ENCODE results near the gene THOC7.

DNA sequence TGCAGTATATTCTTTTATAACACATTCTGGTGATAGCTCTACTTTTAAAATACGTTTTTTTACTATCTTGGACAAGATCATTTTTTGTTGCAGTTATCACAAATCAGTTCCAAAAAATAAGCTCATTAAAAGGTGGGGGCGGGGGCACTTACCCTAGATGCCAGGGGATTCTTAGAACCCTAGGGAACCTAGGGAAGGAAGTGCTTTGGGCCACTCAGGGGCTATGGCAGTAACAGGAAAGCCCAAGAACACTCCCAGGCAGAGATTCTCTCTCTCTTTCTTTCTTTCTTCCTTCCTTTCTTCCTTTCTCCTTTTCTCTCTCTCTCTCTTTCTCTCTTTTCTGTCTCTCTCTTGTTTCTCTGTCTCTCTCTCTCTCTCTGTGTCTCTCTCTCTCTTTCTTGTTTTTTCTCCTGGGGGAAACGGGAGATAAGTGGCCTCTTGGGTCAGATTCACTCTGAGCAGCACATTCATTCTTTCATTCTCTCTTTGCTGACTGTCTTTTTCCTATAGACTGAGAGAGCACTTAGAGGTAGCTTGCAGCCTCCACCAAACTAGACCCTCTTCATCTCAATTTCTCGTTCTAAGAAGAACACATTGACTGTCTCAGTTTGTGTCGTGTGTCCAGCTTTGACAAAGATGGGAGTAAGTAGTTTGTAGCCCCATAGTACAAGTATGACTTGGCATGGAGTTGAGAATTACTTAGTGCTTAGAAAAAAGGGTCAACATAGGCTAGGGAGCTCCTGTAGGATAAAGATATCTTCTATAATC, 32.0 kb upstream of the THOC7 start:
- TF ChIP-seq, protein P1, sequence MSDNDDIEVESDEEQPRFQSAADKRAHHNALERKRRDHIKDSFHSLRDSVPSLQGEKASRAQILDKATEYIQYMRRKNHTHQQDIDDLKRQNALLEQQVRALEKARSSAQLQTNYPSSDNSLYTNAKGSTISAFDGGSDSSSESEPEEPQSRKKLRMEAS (CRISPR knock-in tag; IDR thresholded peaks at IDR 0.05), result no peak
- no peak for TF ChIP-seq SP1 (CRISPR knock-in tag; conservative IDR thresholded peaks at IDR 0.05)
- TF ChIP-seq, protein P2, sequence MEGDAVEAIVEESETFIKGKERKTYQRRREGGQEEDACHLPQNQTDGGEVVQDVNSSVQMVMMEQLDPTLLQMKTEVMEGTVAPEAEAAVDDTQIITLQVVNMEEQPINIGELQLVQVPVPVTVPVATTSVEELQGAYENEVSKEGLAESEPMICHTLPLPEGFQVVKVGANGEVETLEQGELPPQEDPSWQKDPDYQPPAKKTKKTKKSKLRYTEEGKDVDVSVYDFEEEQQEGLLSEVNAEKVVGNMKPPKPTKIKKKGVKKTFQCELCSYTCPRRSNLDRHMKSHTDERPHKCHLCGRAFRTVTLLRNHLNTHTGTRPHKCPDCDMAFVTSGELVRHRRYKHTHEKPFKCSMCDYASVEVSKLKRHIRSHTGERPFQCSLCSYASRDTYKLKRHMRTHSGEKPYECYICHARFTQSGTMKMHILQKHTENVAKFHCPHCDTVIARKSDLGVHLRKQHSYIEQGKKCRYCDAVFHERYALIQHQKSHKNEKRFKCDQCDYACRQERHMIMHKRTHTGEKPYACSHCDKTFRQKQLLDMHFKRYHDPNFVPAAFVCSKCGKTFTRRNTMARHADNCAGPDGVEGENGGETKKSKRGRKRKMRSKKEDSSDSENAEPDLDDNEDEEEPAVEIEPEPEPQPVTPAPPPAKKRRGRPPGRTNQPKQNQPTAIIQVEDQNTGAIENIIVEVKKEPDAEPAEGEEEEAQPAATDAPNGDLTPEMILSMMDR (IDR thresholded peaks at IDR 0.05), result no peak
- TF ChIP-seq NFE2L1 (CRISPR knock-in tag; IDR thresholded peaks at IDR 0.05), result no peak
- TF ChIP-seq ETV6 (CRISPR knock-in tag; IDR thresholded peaks at IDR 0.05), result no peak
- TF ChIP-seq, protein P3, sequence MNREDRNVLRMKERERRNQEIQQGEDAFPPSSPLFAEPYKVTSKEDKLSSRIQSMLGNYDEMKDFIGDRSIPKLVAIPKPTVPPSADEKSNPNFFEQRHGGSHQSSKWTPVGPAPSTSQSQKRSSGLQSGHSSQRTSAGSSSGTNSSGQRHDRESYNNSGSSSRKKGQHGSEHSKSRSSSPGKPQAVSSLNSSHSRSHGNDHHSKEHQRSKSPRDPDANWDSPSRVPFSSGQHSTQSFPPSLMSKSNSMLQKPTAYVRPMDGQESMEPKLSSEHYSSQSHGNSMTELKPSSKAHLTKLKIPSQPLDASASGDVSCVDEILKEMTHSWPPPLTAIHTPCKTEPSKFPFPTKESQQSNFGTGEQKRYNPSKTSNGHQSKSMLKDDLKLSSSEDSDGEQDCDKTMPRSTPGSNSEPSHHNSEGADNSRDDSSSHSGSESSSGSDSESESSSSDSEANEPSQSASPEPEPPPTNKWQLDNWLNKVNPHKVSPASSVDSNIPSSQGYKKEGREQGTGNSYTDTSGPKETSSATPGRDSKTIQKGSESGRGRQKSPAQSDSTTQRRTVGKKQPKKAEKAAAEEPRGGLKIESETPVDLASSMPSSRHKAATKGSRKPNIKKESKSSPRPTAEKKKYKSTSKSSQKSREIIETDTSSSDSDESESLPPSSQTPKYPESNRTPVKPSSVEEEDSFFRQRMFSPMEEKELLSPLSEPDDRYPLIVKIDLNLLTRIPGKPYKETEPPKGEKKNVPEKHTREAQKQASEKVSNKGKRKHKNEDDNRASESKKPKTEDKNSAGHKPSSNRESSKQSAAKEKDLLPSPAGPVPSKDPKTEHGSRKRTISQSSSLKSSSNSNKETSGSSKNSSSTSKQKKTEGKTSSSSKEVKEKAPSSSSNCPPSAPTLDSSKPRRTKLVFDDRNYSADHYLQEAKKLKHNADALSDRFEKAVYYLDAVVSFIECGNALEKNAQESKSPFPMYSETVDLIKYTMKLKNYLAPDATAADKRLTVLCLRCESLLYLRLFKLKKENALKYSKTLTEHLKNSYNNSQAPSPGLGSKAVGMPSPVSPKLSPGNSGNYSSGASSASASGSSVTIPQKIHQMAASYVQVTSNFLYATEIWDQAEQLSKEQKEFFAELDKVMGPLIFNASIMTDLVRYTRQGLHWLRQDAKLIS (CRISPR knock-in tag; IDR thresholded peaks at IDR 0.05; ENCODE audit: borderline replicate concordance), result no peak
